Breast epithelium (tissue), 4 donors: ENCODE data around the gene RIN1. TPM values are rescaled to one million over a fixed set of nuclear protein-coding genes. Genes with fewer than 3 reads are reported as not detected.

Experiments used
- DNase-seq, 2 donors: peaks; one replicate each; pipeline ENCODE4 v3.0.0-alpha.2; 2019; ENCODE audit warnings: low spot score in 2 of 2
- H3K27ac ChIP-seq, 2 donors: fragments of 200-600 bp; sonication (generic) in 1 of 2; one replicate each; pipeline ENCODE4 v1.5.1; 2016 to 2019; ENCODE audit warnings: mild to moderate bottlenecking in 1 of 2
- H3K27me3 ChIP-seq, 2 donors: fragments of 200-600 bp; sonication (generic) in 1 of 2; one replicate each; pipeline versions ENCODE4 v1.5.1 to v1.6.0; 2017 to 2019; ENCODE audit warnings: control low read depth in 1 of 2, mild to moderate bottlenecking in 1 of 2
- H3K36me3 ChIP-seq: fragments of 200-600 bp; one replicate; pipeline ENCODE4 v1.5.1; 2019
- H3K4me1 ChIP-seq, 2 donors: fragments of 200-600 bp; sonication (generic); one replicate each; pipeline ENCODE4 v1.5.1; 2016 to 2019; ENCODE audit warnings: control low read depth in 1 of 2
- H3K4me3 ChIP-seq, 3 donors: fragments of 200-600 bp; sonication (generic); 1 replicate in 2 of 3; 2 replicates in 1 of 3; pipeline ENCODE4 v1.5.1; 2016 to 2019; ENCODE audit warnings: mild to moderate bottlenecking in 3 of 3, moderate library complexity in 2 of 3
- H3K9me3 ChIP-seq, 2 donors: fragments of 200-600 bp; sonication (generic) in 1 of 2; one replicate each; pipeline ENCODE4 v1.5.1; 2016 to 2019; ENCODE audit warnings: control low read depth in 1 of 2
- POLR2A ChIP-seq: fragments of 450-650 bp; IDR thresholded peaks from one replicate; pipeline ENCODE4 v1.6.1; 2016; ENCODE audit warnings: antibody characterized with exemption, mild to moderate bottlenecking, moderate library complexity
- POLR2AphosphoS5 ChIP-seq, 3 donors: sonication (generic); formaldehyde crosslinking; IDR thresholded peaks; one replicate each; pipeline ENCODE4 v1.6.1; 2017; ENCODE audit warnings: antibody characterized with exemption in 3 of 3
- intact Hi-C: fragments of 100-400 bp; cut with DNase I; formaldehyde crosslinking; loops from one replicate; pipeline ENCODE4 v1.15.1; 2023; ENCODE audit warnings: low total_unique reads
- total RNA-seq, 3 donors: library from RNA; depleted of rRNA; stranded (reverse); fragments of >200 nt; gene quantifications; one replicate each; pipeline ENCODE4 v1.1.0, GENCODE V29; 2016
- TF ChIP-seq, protein P1 (sequence below), 3 donors: fragments of 450-650 bp; IDR thresholded peaks; one replicate each; pipeline ENCODE4 v1.5.1; 2016 to 2017; ENCODE audit warnings: antibody characterized with exemption in 3 of 3, mild to moderate bottlenecking in 3 of 3, moderate library complexity in 3 of 3

RIN1 gene
- total RNA-seq, 3 donors from 2014 or later = 3.2 to 6.6 (median 5.2) TPM

DNA sequence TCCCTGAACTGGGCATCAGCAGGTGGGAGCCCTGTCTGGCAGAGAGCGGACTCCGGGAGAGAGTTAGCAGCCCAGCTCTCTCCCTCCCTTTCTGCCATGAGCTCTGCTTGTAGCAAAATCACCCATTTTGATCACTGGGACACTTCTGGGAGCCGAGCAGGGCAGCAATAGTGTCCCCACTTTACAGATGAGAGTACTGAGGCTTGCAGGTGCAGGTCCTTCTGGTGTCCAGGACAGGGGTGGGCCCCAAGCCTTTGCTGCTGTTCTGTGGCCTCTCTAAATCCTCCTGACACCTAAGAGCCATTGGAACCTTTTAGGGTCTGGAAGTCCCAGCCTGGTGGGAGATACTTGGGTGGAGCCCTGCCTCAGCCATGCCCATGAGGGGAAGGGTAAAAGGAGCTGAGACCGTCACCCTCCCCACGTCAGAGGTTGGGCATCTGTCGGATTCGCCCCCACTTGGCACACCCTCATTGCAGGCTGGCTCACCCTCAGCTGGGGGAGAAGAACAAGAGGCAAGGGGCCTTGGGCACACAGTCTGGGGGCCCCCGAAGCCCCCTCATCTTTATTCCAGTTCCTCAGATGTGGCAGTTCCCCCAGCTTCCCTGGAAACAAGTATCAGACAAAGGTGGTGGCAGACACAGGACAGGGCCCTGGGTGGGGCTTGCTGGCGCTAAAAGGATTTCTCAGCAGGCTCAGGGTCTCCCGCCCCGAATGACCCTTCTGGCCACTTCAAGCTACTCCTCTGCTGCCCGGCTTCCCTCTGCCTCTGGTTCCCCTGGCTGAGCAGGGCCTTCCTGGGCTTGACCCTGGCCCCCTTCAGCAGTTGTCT, 4.5 kb downstream of the RIN1 start:
- Histone ChIP-seq H3K36me3 (no peaks in the 10 kb centered on the region), H3K27me3 (no peaks in the 10 kb centered on the region), H3K4me3 (no peak overlapping the region), H3K4me1 (peaks cover 3 to 8% of the 10 kb centered on the region in 2 donors), H3K27ac (no peak overlapping the region), H3K9me3 (no peaks in the 10 kb centered on the region)
- intact Hi-C loops = no loop called here
- TF ChIP-seq POLR2AphosphoS5 (IDR thresholded peaks at IDR 0.05) (no peak), POLR2A (no peak)
- TF ChIP-seq, protein P1, sequence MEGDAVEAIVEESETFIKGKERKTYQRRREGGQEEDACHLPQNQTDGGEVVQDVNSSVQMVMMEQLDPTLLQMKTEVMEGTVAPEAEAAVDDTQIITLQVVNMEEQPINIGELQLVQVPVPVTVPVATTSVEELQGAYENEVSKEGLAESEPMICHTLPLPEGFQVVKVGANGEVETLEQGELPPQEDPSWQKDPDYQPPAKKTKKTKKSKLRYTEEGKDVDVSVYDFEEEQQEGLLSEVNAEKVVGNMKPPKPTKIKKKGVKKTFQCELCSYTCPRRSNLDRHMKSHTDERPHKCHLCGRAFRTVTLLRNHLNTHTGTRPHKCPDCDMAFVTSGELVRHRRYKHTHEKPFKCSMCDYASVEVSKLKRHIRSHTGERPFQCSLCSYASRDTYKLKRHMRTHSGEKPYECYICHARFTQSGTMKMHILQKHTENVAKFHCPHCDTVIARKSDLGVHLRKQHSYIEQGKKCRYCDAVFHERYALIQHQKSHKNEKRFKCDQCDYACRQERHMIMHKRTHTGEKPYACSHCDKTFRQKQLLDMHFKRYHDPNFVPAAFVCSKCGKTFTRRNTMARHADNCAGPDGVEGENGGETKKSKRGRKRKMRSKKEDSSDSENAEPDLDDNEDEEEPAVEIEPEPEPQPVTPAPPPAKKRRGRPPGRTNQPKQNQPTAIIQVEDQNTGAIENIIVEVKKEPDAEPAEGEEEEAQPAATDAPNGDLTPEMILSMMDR (IDR thresholded peaks at IDR 0.05) = no peak
- no peak for DNase-seq

DNA sequence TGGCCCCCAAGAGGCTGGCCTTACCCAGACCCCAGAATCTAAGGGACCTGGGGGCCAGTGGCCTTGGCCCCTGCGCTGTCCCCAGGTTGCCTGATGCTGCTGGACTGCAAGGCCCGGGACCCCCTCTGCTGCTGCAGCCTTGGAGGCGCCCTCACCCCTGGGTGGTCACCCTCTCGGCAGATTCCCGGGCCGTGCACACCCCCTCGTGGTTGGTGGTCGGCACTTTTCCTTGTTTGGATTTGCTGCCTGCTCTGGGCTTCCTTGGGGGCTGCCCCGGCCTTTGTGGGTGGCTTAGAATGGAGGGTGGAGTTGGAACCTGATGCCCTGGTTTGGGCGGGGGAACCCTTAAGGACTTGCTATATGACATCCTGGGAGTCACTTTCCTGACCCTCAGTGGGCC, 5.3 kb downstream of the RIN1 start:
- intact Hi-C loops = no loop called here
- Histone ChIP-seq H3K27me3 (no peaks in the 10 kb centered on the region), H3K27ac (no peak overlapping the region), H3K4me1 (peaks cover 3 to 4% of the 10 kb centered on the region in 2 donors), H3K36me3 (no peaks in the 10 kb centered on the region), H3K9me3 (no peaks in the 10 kb centered on the region), H3K4me3 (no peak overlapping the region)
- TF ChIP-seq, protein P1 (IDR thresholded peaks at IDR 0.05) = no peak
- no peak for TF ChIP-seq POLR2AphosphoS5 (IDR thresholded peaks at IDR 0.05)
- no peak for TF ChIP-seq POLR2A
- DNase-seq = no peak

DNA sequence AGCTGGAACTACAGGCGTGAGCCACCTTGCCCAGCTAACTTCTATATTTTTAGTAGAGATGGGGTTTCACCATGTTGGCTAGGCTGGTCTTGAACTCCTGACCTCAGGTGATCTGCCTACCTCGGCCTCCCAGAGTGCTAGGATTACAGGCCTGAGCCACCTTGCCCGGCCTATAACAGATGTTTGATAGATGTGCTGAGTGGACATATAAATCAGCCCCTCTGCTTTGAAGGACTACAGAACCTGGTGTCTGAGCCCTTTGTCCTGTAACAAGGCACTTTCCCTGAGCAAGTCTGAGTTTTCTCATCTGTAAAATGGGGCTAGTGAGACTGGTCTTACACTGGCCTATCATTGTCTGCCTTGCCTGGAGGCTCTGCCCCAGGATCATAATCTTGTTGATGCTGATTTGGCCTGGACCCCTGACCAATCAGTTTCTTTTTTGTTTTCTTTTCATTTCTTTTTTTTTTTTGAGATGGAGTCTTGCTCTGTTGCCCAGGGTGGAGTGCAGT, 7.0 kb downstream of the RIN1 start:
- peaks cover 0 to 3% of the 10 kb centered on the region in 2 donors for H3K4me1 ChIP-seq
- peak overlapping the region in 1 of 2 donors; percentile 4 for H3K27ac ChIP-seq

DNA sequence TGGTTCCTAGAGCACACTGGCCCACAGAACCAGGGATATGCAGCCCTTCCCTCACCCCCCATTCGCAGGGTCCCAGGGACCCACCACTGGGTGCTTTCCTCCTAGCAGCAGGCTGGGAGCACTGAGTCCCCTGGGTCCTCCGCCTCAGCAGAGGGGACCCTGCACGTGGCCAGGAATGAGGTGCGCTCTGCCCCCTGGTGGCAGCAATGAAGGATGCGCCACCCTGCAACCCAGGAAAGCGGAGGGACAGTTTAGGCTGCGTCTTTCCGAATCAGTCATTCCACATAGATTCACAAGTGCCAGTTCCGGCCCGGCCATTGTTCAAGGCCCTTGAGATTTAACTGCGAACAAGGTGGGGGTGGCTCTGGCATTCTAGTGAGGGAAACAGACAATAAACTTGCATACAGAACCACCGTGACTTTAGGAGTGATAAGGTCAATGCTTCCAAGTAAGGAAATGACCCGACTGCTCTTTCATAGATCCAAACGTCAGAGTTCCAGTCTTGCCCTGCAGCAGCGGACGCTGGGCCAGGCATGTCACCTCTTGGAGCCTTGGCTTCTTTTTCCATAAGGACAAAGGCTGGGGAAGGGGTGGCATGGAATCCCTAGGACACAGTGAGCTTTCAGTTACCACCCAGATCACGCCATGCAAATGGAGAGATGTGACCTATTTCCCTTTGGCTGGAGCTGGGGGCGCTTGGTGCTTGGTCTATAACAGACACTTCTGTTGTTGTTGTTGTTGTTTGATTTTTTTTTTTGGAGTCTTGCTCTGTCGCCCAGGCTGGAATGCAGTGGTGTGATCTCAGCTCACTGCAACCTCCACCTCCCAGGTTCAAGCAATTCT, 7.7 kb downstream of the RIN1 start:
- Histone ChIP-seq H3K9me3 (no peaks in the 10 kb centered on the region), H3K27me3 (no peaks in the 10 kb centered on the region), H3K27ac (peak overlapping the region in 1 of 2 donors; percentile 4), H3K36me3 (no peaks in the 10 kb centered on the region), H3K4me1 (peaks cover 0 to 3% of the 10 kb centered on the region in 2 donors), H3K4me3 (peak overlapping the region in 1 of 3 donors; percentile 12)
- TF ChIP-seq POLR2AphosphoS5 (IDR thresholded peaks at IDR 0.05) (peak; percentile 44 to 71 (median 60)), POLR2A (no peak)
- TF ChIP-seq, protein P1 (IDR thresholded peaks at IDR 0.05) = peak; percentile 94 to 98 (median 97)
- intact Hi-C loops = no loop called here
- DNase-seq = peak; percentile 73 to 79

More for the DNA sequence above, 7.0 kb downstream of the RIN1 start:
- H3K4me3 ChIP-seq = no peak overlapping the region
- no peak for DNase-seq
- TF ChIP-seq POLR2AphosphoS5 (IDR thresholded peaks at IDR 0.05) (no peak), POLR2A (no peak)
- TF ChIP-seq, protein P1 (IDR thresholded peaks at IDR 0.05) = no peak
- H3K36me3 ChIP-seq = no peaks in the 10 kb centered on the region
- no peaks in the 10 kb centered on the region for H3K9me3 ChIP-seq
- H3K27me3 ChIP-seq = no peaks in the 10 kb centered on the region
- intact Hi-C loops = no loop called here
